VCaP (cell line): Measurements from ENCODE around the gene FRRS1.

Experiments used
- H3K27ac ChIP-seq: fragments of 450-650 bp; 2 replicates; pipeline ENCODE4 v1.5.1; 2017
- TF ChIP-seq, protein P1 (sequence below): fragments of 450-650 bp; conservative IDR thresholded peaks from 2 replicates; pipeline ENCODE4 v1.5.1; 2017; ENCODE audit warnings: mild to moderate bottlenecking, moderate library complexity

FRRS1 gene

DNA sequence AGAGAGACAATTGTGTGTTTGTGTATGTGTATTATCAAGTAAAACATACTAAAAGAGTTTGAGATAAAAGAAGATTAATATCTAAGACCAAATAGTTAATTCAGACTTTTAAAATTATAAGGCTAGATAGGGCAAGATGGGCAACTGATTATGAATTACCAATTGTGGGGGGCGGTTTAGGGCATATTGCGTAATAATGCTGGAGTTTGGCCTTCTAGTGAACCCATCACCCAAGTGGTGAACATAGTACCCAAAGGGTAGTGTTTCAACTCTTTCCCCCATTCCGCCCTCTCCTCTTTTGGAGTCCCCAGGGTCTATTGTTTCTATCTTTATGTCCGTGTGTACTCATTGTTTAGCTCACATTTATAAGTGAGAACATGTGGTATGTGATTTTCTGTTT lies 55.4 kb downstream of the FRRS1 start:
- H3K27ac ChIP-seq: no peak overlapping the region
- TF ChIP-seq, protein P1, sequence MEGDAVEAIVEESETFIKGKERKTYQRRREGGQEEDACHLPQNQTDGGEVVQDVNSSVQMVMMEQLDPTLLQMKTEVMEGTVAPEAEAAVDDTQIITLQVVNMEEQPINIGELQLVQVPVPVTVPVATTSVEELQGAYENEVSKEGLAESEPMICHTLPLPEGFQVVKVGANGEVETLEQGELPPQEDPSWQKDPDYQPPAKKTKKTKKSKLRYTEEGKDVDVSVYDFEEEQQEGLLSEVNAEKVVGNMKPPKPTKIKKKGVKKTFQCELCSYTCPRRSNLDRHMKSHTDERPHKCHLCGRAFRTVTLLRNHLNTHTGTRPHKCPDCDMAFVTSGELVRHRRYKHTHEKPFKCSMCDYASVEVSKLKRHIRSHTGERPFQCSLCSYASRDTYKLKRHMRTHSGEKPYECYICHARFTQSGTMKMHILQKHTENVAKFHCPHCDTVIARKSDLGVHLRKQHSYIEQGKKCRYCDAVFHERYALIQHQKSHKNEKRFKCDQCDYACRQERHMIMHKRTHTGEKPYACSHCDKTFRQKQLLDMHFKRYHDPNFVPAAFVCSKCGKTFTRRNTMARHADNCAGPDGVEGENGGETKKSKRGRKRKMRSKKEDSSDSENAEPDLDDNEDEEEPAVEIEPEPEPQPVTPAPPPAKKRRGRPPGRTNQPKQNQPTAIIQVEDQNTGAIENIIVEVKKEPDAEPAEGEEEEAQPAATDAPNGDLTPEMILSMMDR: no peak

DNA sequence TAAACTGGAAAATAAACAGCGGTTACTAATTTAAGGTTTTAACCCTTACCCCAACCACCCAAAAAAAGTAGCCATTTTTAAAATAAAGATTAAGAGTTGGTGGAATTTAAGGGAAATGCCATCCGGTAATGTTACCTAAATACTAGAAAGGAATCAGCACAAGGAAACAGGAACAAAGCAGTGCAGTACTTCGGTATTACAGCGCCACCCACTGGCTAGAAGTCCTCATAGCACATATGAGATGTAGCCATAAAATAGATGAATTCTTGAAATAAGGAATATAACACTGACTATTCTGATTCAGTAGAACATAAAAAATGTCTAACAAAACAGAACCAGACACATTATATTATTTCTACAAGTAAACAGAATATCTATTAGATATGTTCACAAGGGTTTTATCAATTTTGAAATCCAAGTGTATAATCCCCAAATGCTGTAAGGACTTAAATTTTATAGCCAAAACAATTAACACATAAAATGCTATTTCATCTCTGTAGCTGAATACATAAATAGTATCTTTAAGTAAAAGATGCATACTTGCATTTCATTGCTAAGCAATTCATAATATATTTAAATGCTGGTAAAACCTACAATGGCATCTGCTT lies 58.8 kb downstream of the FRRS1 start:
- no peak overlapping the region for H3K27ac ChIP-seq
- TF ChIP-seq, protein P1: peak; percentile 86

DNA sequence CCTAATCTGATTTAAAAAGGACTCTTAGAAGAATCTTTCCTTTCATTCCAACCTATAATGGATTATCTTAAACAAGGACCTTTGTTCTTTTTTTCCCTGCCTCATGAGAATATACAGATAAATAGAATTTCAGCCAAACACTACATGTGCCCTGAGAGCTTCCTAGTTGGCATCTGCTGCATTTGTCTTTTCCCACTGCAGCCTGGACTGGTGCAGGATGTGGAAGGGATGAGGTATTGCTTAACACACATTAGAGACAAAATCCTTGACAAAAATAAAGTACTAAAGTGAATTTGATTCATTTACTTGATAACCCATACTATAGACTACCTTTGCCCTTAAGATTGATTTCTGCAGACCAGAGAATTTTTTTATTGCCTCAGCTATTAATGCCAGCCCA lies 61.0 kb downstream of the FRRS1 start:
- TF ChIP-seq, protein P1: no peak

DNA sequence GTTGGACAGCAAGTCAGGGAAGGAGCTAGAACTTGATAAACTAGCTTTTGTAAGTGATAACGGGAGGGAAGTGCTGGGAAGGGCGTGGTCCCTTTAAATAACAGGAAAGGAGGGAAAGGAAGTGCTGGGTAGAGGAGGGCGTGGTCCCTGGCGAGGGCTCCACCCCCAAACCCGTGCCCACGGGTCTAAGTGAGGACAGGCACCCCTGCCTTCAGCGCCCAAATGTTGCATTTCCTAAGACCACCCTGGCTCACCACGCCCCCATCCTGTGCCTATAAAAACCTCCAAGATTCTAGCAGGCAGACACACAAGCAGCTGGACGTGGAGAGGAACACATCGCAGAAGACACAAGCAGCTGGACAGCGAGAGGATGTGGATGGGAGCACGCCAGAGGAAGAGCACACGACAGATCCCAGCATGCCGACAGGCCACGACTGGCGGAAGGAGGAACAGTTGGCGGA lies 62.0 kb downstream of the FRRS1 start:
- no peak overlapping the region for H3K27ac ChIP-seq
- TF ChIP-seq, protein P1: no peak

More for the DNA sequence above, 61.0 kb downstream of the FRRS1 start:
- H3K27ac ChIP-seq: no peak overlapping the region

DNA sequence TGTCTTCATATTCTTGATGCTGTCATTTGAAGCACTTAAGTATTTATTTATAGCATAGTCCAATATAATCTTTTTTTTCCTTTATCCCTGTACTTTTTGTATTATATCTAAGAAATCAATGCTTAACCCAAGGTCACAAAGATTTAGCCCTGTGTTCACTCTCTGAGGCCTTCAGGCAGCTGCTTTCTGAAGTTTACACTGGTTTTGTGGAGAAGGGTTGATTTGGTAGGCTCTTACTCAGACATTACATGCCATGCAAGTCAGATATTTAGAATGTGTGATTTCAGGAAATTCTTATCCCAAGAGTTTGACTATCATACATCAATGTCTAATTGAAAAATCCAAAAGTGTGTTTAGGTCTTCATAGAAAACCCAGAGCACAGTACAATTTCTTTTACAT lies 64.2 kb downstream of the FRRS1 start:
- no peak overlapping the region for H3K27ac ChIP-seq
- TF ChIP-seq, protein P1: no peak

DNA sequence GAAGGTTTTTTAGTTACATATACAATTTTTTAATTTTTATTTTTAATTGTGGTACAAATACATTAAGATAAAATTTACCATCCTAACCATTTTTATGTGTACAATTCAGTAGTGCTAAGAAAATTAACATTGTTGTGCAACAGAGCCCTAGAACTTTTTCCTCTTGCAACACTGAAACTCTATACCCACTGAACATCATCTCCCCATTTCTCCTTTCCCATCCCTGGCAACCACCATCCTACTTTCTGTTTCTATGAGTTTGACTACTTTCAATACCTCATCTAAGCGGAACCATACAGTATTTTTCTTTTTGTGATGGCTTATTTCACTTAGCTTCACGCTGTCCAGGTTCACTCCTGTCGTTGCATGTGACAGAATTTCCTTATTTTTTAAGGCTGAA lies 66.4 kb downstream of the FRRS1 start:
- no peak overlapping the region for H3K27ac ChIP-seq
- TF ChIP-seq, protein P1: no peak

DNA sequence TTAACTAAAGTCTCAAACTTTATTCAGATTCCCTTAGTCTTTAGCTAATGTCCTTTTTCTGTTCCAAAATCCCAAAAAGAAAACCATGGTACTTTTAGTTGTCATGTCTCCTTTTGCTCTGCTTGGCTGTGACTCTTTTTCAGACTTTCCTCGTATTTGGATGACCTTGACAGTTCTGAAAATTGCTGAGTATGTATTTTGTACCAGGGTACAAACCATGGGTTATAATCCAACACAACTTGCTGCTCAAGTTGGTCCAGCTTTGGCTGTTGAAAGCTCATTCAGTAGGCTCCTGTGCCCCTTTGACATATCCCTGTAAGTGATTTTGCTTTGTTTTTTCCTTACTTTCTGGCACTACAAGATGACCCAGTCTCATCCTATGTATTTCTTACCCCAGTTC lies 68.9 kb downstream of the FRRS1 start:
- TF ChIP-seq, protein P1: no peak
- no peak overlapping the region for H3K27ac ChIP-seq
